SK-N-SH treated with all-trans-retinoic acid at 6 μM for 48 hours (cell line): Measurements from ENCODE around the gene TFDP1.

Experiments
- ATAC-seq: fragments of 200-7000 bp; cut with Tn5 transposase; 3 replicates; pipeline ENCODE4 v1.9.1; 2020; ENCODE audit warnings: mild to moderate bottlenecking, moderate library complexity
- ARNTL ChIP-seq: fragments of 450-650 bp; formaldehyde crosslinking; IDR thresholded peaks from 2 replicates; pipeline ENCODE4 v1.5.0; 2020; ENCODE audit warnings: low read depth, mild to moderate bottlenecking, moderate library complexity, borderline replicate concordance
- BACH2 ChIP-seq: fragments of 250-450 bp; sonication (Bioruptor Pico); IDR thresholded peaks from 2 replicates; pipeline ENCODE4 v1.9.0; 2021; ENCODE audit warnings: mild to moderate bottlenecking, borderline replicate concordance
- CSDC2 ChIP-seq: fragments of 250-450 bp; sonication (Bioruptor Pico); IDR thresholded peaks from 2 replicates; pipeline ENCODE4 v1.5.0; 2020; ENCODE audit warnings: mild to moderate bottlenecking, moderate library complexity
- CSRNP3 ChIP-seq: fragments of 250-450 bp; sonication (Bioruptor Pico); IDR thresholded peaks from 2 replicates; pipeline ENCODE4 v1.5.1; 2021; ENCODE audit warnings: mild to moderate bottlenecking, moderate library complexity
- ESRRG ChIP-seq: fragments of 250-450 bp; sonication (Bioruptor Pico); IDR thresholded peaks from 2 replicates; pipeline ENCODE4 v1.6.1; 2021; ENCODE audit warnings: mild to moderate bottlenecking
- GLIS3 ChIP-seq: fragments of 250-450 bp; sonication (Bioruptor Pico); IDR thresholded peaks from 2 replicates; pipeline ENCODE4 v1.5.0; 2020; ENCODE audit warnings: mild to moderate bottlenecking, moderate library complexity
- OSR1 ChIP-seq: fragments of 250-450 bp; sonication (Bioruptor Pico); IDR thresholded peaks from 2 replicates; pipeline ENCODE4 v1.8.0; 2022; ENCODE audit warnings: moderate library complexity, mild to moderate bottlenecking, inconsistent platforms
- PPARA ChIP-seq: fragments of 250-450 bp; sonication (Bioruptor Pico); IDR thresholded peaks from 2 replicates; pipeline ENCODE4 v1.5.0; 2020; ENCODE audit warnings: mild to moderate bottlenecking, borderline replicate concordance
- RARB ChIP-seq: fragments of 250-450 bp; sonication (Bioruptor Pico); IDR thresholded peaks from 2 replicates; pipeline ENCODE4 v1.8.0; 2021; ENCODE audit warnings: mild to moderate bottlenecking, moderate library complexity
- SNAI2 ChIP-seq: fragments of 250-450 bp; sonication (Bioruptor Pico); IDR thresholded peaks from 2 replicates; pipeline ENCODE4 v1.5.0; 2020; ENCODE audit warnings: mild to moderate bottlenecking, moderate library complexity
- TCF4 ChIP-seq: fragments of 250-450 bp; sonication (Bioruptor Pico); IDR thresholded peaks from 2 replicates; pipeline ENCODE4 v1.8.0; 2021; ENCODE audit warnings: mild to moderate bottlenecking, moderate library complexity, borderline replicate concordance
- TOX ChIP-seq: fragments of 250-450 bp; sonication (Bioruptor Pico); IDR thresholded peaks from 2 replicates; pipeline ENCODE4 v1.8.0; 2021; ENCODE audit warnings: mild to moderate bottlenecking, moderate library complexity, borderline replicate concordance
- TSHZ2 ChIP-seq: fragments of 250-450 bp; sonication (Bioruptor Pico); IDR thresholded peaks from 2 replicates; pipeline ENCODE4 v1.5.0; 2020; ENCODE audit warnings: mild to moderate bottlenecking, moderate library complexity
- ZC3H10 ChIP-seq: fragments of 250-450 bp; sonication (Bioruptor Pico); IDR thresholded peaks from 2 replicates; pipeline ENCODE4 v1.5.1; 2021; ENCODE audit warnings: mild to moderate bottlenecking, moderate library complexity
- ZFP3 ChIP-seq: fragments of 250-450 bp; sonication (Bioruptor Pico); IDR thresholded peaks from 2 replicates; pipeline ENCODE4 v1.5.0; 2020; ENCODE audit warnings: mild to moderate bottlenecking, moderate library complexity
- ZFP30 ChIP-seq: fragments of 450-650 bp; formaldehyde crosslinking; IDR thresholded peaks from 2 replicates; pipeline ENCODE4 v1.5.0; 2022; ENCODE audit warnings: mild to moderate bottlenecking, moderate library complexity
- ZNF565 ChIP-seq: fragments of 450-650 bp; formaldehyde crosslinking; conservative IDR thresholded peaks from 2 replicates; pipeline ENCODE4 v1.5.0; 2020; ENCODE audit warnings: low read depth, mild to moderate bottlenecking, moderate library complexity
- ZNF70 ChIP-seq: fragments of 450-650 bp; formaldehyde crosslinking; IDR thresholded peaks from 2 replicates; pipeline ENCODE4 v1.5.0; 2020; ENCODE audit warnings: mild to moderate bottlenecking, moderate library complexity
- TF ChIP-seq, protein P1 (sequence below): fragments of 250-450 bp; sonication (Bioruptor Pico); IDR thresholded peaks from 2 replicates; pipeline ENCODE4 v1.8.0; 2021; ENCODE audit warnings: low read depth, mild to moderate bottlenecking, moderate library complexity, borderline replicate concordance
- TF ChIP-seq, protein P2 (sequence below): fragments of 250-450 bp; sonication (Bioruptor Pico); IDR thresholded peaks from 2 replicates; pipeline ENCODE4 v1.5.1; 2020; ENCODE audit warnings: low read depth, mild to moderate bottlenecking, moderate library complexity

The TFDP1 gene

DNA sequence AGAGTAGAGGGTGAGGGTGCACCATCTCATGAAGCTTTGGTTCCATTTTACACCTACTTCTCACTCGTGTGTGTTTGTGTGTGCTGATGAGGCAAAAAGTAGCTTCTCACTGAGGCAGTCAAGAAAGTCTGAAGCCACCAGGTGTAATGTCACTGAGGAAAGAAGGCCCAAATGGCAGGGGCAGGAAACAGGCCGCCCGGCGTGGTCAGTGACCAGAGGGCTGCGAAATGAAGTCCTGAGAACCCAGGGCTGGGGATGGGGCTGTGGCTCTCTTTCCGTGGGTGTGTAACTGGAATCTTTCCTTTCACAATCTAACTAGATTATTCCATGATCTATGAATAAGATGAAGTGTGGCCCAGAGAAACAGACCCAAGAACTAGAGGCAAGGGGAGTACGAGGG lies 25.5 kb upstream of the TFDP1 start (continued):
- no peak for TF ChIP-seq TSHZ2 (CRISPR knock-in tag)
- TF ChIP-seq ESRRG = no peak
- TF ChIP-seq TCF4 = no peak
- no peak for TF ChIP-seq ZFP30 (CRISPR knock-in tag)
- TF ChIP-seq RARB (CRISPR knock-in tag) = no peak
- no peak for TF ChIP-seq OSR1 (CRISPR knock-in tag)
- no peak for TF ChIP-seq ARNTL (CRISPR knock-in tag)

GRCh38 chr13:113559901-113560644 lies 24.5 kb upstream of the TFDP1 start:
- ATAC-seq = no peak
- TF ChIP-seq ARNTL (CRISPR knock-in tag) (no peak), ZC3H10 (CRISPR knock-in tag) (no peak), ESRRG (no peak), RARB (CRISPR knock-in tag) (no peak), GLIS3 (no peak), ZNF70 (CRISPR knock-in tag) (no peak), CSDC2 (CRISPR knock-in tag) (no peak), CSRNP3 (CRISPR knock-in tag) (no peak), PPARA (CRISPR knock-in tag) (no peak), TOX (no peak), ZFP3 (no peak), SNAI2 (no peak), BACH2 (CRISPR knock-in tag) (no peak), TSHZ2 (CRISPR knock-in tag) (no peak), TCF4 (no peak), ZNF565 (CRISPR knock-in tag) (no peak)
- TF ChIP-seq, protein P1, sequence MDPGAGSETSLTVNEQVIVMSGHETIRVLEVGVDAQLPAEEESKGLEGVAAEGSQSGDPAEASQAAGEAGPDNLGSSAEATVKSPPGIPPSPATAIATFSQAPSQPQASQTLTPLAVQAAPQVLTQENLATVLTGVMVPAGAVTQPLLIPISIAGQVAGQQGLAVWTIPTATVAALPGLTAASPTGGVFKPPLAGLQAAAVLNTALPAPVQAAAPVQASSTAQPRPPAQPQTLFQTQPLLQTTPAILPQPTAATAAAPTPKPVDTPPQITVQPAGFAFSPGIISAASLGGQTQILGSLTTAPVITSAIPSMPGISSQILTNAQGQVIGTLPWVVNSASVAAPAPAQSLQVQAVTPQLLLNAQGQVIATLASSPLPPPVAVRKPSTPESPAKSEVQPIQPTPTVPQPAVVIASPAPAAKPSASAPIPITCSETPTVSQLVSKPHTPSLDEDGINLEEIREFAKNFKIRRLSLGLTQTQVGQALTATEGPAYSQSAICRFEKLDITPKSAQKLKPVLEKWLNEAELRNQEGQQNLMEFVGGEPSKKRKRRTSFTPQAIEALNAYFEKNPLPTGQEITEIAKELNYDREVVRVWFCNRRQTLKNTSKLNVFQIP = no peak
- TF ChIP-seq, protein P2, sequence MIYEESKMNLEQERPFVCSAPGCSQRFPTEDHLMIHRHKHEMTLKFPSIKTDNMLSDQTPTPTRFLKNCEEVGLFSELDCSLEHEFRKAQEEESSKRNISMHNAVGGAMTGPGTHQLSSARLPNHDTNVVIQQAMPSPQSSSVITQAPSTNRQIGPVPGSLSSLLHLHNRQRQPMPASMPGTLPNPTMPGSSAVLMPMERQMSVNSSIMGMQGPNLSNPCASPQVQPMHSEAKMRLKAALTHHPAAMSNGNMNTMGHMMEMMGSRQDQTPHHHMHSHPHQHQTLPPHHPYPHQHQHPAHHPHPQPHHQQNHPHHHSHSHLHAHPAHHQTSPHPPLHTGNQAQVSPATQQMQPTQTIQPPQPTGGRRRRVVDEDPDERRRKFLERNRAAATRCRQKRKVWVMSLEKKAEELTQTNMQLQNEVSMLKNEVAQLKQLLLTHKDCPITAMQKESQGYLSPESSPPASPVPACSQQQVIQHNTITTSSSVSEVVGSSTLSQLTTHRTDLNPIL (CRISPR knock-in tag) = no peak
